HL-60 (cell line): ENCODE measurements around the gene SRRM3.

Experiments
- DNase-seq, 2 experiments: peaks; one replicate each; pipeline ENCODE4 v3.0.0-alpha.2; 2010 to 2020; ENCODE audit warnings: low read depth in 1 of 2, low spot score in 1 of 2
- H3K27ac ChIP-seq: fragments of 250-450 bp; sonication (Bioruptor Pico); replicated peaks from 2 replicates; pipeline ENCODE4 v1.5.1; 2020; ENCODE audit warnings: mild to moderate bottlenecking, moderate library complexity
- H3K27me3 ChIP-seq: fragments of 250-450 bp; sonication (Bioruptor Pico); 2 replicates; pipeline ENCODE4 v1.5.1; 2021; ENCODE audit warnings: mild to moderate bottlenecking, moderate library complexity; ENCODE audit not compliant: insufficient read depth, poor library complexity, severe bottlenecking
- H3K4me3 ChIP-seq: replicated peaks from 2 replicates; pipeline ENCODE4 v1.5.1; 2011; ENCODE audit warnings: mild to moderate bottlenecking, control low read depth, low read length; ENCODE audit not compliant: insufficient read depth
- CTCF ChIP-seq: IDR thresholded peaks from one replicate; pipeline ENCODE4 v1.5.1; 2011; ENCODE audit warnings: low read length, control low read depth, inconsistent platforms; ENCODE audit not compliant: insufficient read depth
- GABPA ChIP-seq: IDR thresholded peaks from 2 replicates; pipeline ENCODE4 v1.6.1; 2012; ENCODE audit warnings: low read depth
- POLR2AphosphoS5 ChIP-seq: IDR thresholded peaks from 2 replicates; pipeline ENCODE4 v1.6.1; 2012; ENCODE audit warnings: low read depth
- REST ChIP-seq: IDR thresholded peaks from 2 replicates; pipeline ENCODE4 v1.6.1; 2012; ENCODE audit warnings: low read depth; ENCODE audit not compliant: insufficient replicate concordance
- SPI1 ChIP-seq: IDR thresholded peaks from 2 replicates; pipeline ENCODE4 v1.6.1; 2012; ENCODE audit warnings: low read depth, mild to moderate bottlenecking, borderline replicate concordance

SRRM3 gene

GRCh38 chr7:76220185-76221057 is 18.7 kb downstream of the SRRM3 start:
- Histone ChIP-seq H3K4me3 (no peak overlapping the region), H3K27ac (no peak overlapping the region), H3K27me3 (peaks cover 4% of the 10 kb centered on the region)
- DNase-seq = peak in 1 of 2 experiments; percentile 36
- TF ChIP-seq POLR2AphosphoS5 (no peak), REST (no peak), CTCF (no peak), SPI1 (no peak), GABPA (no peak)

- Histone ChIP-seq H3K27me3 (peaks cover 4% of the 10 kb centered on the region), H3K27ac (no peak overlapping the region), H3K4me3 (no peak overlapping the region)
- DNase-seq = no peak
- TF ChIP-seq CTCF = no peak
- TF ChIP-seq REST = no peak
Measured at GRCh38 chr7:76222333-76222732, 20.6 kb downstream of the SRRM3 start.

- H3K27ac ChIP-seq = no peak overlapping the region
- no peak for DNase-seq
- no peak for TF ChIP-seq SPI1
- no peak for TF ChIP-seq POLR2AphosphoS5
- no peak for TF ChIP-seq GABPA
- no peak for TF ChIP-seq REST
- no peak for TF ChIP-seq CTCF
- H3K4me3 ChIP-seq = no peak overlapping the region
- H3K27me3 ChIP-seq = peaks cover 4% of the 10 kb centered on the region
Measured at GRCh38 chr7:76222839-76223238, 21.1 kb downstream of the SRRM3 start.
